Suprapubic skin (tissue), 3 donors: Measurements from ENCODE around the gene PDE6D.
A peak's percentile ranks its signal among the peaks of the same experiment; 100 is the strongest.

Experiments
- EP300 ChIP-seq: sonication (generic); formaldehyde crosslinking; IDR thresholded peaks from one replicate; pipeline ENCODE4 v1.6.1; 2017; ENCODE audit warnings: antibody characterized with exemption
- POLR2A ChIP-seq, 2 donors: fragments of 450-650 bp; IDR thresholded peaks; one replicate each; pipeline ENCODE4 v1.6.1; 2017; ENCODE audit warnings: antibody characterized with exemption in 2 of 2, mild to moderate bottlenecking in 2 of 2, moderate library complexity in 2 of 2
- TF ChIP-seq, protein P1 (sequence below), 2 donors: fragments of 200-600 bp in 1 of 2; fragments of 450-650 bp in 1 of 2; sonication (generic) in 1 of 2; IDR thresholded peaks; one replicate each; pipeline ENCODE4 v1.5.1; 2016 to 2019; ENCODE audit warnings: antibody characterized with exemption in 2 of 2, mild to moderate bottlenecking in 1 of 2, moderate library complexity in 1 of 2

DNA sequence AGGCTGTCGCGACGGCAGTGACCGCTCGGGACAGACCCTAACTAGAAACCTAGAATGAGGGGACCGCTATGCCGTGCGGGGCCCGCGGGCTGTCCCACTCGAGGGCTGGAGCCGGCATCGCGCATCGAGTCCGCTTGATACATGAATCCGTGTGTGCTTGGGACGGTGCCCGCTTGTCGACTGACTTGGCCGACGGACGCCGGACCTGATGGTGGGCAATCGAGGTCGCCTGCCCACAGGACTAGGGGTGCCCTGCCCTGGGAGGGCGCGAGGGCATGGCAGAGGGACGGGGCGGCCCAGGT lies 73.5 kb downstream of the PDE6D start:
- TF ChIP-seq EP300, result no peak
- TF ChIP-seq, protein P1, sequence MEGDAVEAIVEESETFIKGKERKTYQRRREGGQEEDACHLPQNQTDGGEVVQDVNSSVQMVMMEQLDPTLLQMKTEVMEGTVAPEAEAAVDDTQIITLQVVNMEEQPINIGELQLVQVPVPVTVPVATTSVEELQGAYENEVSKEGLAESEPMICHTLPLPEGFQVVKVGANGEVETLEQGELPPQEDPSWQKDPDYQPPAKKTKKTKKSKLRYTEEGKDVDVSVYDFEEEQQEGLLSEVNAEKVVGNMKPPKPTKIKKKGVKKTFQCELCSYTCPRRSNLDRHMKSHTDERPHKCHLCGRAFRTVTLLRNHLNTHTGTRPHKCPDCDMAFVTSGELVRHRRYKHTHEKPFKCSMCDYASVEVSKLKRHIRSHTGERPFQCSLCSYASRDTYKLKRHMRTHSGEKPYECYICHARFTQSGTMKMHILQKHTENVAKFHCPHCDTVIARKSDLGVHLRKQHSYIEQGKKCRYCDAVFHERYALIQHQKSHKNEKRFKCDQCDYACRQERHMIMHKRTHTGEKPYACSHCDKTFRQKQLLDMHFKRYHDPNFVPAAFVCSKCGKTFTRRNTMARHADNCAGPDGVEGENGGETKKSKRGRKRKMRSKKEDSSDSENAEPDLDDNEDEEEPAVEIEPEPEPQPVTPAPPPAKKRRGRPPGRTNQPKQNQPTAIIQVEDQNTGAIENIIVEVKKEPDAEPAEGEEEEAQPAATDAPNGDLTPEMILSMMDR (IDR thresholded peaks at IDR 0.05), result no peak
- peak in 1 of 2 donors; percentile 31 for TF ChIP-seq POLR2A (IDR thresholded peaks at IDR 0.05)
